ENCODE results near the gene ATG10. TPM values are rescaled to one million over a fixed set of nuclear protein-coding genes. Genes with fewer than 3 reads are reported as not detected.

The ATG10 gene
- total RNA-seq, 1 experiment from 2014 or later, result 12.2 TPM

GRCh38 chr5:82010696-82011095, 38.9 kb downstream of the ATG10 start:
- peaks cover 14% of the 10 kb centered on the region for H3K36me3 Mint-ChIP-seq
- H3K27me3 Mint-ChIP-seq (ENCODE audit: low read depth), result no peaks in the 10 kb centered on the region
- ChIA-PET CTCF (no interaction called here), POLR2A (no interaction called here)
- peaks cover 10% of the 10 kb centered on the region for H3K9me3 Mint-ChIP-seq
- no peak overlapping the region for H3K4me3 Mint-ChIP-seq
- no peak overlapping the region for H3K27ac Mint-ChIP-seq
- ATAC-seq, result no peak
- H3K4me1 Mint-ChIP-seq, result peaks cover 9% of the 10 kb centered on the region
- no peak for DNase-seq (ENCODE audit: low spot score)
- TF ChIP-seq FOXP1 (CRISPR knock-in tag; IDR thresholded peaks at IDR 0.05; ENCODE audit: borderline replicate concordance) (no peak), PRRX2 (CRISPR knock-in tag; IDR thresholded peaks at IDR 0.05) (no peak), ETV6 (CRISPR knock-in tag; IDR thresholded peaks at IDR 0.05) (no peak), FOXK1 (CRISPR knock-in tag; IDR thresholded peaks at IDR 0.05) (no peak), SMAD4 (CRISPR knock-in tag; IDR thresholded peaks at IDR 0.05) (no peak), ELF4 (CRISPR knock-in tag; IDR thresholded peaks at IDR 0.05; ENCODE audit: low read depth) (no peak), RELA (CRISPR knock-in tag; IDR thresholded peaks at IDR 0.05; ENCODE audit: borderline replicate concordance) (no peak)
- TF ChIP-seq, protein P1, sequence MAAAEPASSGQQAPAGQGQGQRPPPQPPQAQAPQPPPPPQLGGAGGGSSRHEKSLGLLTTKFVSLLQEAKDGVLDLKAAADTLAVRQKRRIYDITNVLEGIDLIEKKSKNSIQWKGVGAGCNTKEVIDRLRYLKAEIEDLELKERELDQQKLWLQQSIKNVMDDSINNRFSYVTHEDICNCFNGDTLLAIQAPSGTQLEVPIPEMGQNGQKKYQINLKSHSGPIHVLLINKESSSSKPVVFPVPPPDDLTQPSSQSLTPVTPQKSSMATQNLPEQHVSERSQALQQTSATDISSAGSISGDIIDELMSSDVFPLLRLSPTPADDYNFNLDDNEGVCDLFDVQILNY (CRISPR knock-in tag; IDR thresholded peaks at IDR 0.05), result no peak
- TF ChIP-seq, protein P2, sequence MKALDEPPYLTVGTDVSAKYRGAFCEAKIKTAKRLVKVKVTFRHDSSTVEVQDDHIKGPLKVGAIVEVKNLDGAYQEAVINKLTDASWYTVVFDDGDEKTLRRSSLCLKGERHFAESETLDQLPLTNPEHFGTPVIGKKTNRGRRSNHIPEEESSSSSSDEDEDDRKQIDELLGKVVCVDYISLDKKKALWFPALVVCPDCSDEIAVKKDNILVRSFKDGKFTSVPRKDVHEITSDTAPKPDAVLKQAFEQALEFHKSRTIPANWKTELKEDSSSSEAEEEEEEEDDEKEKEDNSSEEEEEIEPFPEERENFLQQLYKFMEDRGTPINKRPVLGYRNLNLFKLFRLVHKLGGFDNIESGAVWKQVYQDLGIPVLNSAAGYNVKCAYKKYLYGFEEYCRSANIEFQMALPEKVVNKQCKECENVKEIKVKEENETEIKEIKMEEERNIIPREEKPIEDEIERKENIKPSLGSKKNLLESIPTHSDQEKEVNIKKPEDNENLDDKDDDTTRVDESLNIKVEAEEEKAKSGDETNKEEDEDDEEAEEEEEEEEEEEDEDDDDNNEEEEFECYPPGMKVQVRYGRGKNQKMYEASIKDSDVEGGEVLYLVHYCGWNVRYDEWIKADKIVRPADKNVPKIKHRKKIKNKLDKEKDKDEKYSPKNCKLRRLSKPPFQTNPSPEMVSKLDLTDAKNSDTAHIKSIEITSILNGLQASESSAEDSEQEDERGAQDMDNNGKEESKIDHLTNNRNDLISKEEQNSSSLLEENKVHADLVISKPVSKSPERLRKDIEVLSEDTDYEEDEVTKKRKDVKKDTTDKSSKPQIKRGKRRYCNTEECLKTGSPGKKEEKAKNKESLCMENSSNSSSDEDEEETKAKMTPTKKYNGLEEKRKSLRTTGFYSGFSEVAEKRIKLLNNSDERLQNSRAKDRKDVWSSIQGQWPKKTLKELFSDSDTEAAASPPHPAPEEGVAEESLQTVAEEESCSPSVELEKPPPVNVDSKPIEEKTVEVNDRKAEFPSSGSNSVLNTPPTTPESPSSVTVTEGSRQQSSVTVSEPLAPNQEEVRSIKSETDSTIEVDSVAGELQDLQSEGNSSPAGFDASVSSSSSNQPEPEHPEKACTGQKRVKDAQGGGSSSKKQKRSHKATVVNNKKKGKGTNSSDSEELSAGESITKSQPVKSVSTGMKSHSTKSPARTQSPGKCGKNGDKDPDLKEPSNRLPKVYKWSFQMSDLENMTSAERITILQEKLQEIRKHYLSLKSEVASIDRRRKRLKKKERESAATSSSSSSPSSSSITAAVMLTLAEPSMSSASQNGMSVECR (CRISPR knock-in tag; IDR thresholded peaks at IDR 0.05; ENCODE audit: borderline replicate concordance), result no peak
- TF ChIP-seq, protein P3, sequence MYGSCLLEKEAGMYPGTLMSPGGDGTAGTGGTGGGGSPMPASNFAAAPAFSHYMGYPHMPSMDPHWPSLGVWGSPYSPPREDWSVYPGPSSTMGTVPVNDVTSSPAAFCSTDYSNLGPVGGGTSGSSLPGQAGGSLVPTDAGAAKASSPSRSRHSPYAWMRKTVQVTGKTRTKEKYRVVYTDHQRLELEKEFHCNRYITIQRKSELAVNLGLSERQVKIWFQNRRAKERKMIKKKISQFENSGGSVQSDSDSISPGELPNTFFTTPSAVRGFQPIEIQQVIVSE (CRISPR knock-in tag; IDR thresholded peaks at IDR 0.05; ENCODE audit: borderline replicate concordance), result no peak

DNA sequence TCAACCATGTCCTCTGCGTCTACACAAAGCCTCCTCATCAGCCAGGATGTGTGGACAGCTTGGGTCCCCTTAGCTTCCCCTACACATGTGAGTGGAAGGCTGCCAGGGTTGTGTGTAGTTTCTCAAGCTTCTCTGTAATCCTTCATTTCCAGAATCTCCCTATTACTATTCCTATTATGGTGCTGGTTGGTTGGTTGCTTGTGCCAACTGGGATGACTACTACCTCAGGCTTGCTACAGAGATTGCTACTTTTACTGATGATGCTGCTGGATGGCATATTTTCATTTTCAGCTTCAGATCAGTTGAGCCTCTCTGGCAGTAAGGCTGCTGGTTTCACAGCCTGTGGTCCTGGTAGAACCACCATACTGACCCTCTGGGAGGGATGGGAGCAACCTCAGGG, 39.9 kb downstream of the ATG10 start:
- Mint-ChIP-seq H3K9me3 (peaks cover 18% of the 10 kb centered on the region), H3K27ac (no peak overlapping the region), H3K27me3 (ENCODE audit: low read depth) (no peaks in the 10 kb centered on the region), H3K36me3 (peaks cover 22% of the 10 kb centered on the region), H3K4me3 (no peak overlapping the region), H3K4me1 (peaks cover 9% of the 10 kb centered on the region)
- ChIA-PET CTCF (no interaction called here), POLR2A (no interaction called here)
- DNase-seq (ENCODE audit: low spot score) (no peak), ATAC-seq (no peak)
- TF ChIP-seq ZNF281 (CRISPR knock-in tag; IDR thresholded peaks at IDR 0.05) (no peak), GTF2I (CRISPR knock-in tag; conservative IDR thresholded peaks at IDR 0.05) (no peak), SP1 (CRISPR knock-in tag; conservative IDR thresholded peaks at IDR 0.05) (no peak), RELA (CRISPR knock-in tag; IDR thresholded peaks at IDR 0.05; ENCODE audit: borderline replicate concordance) (no peak), ZNF121 (CRISPR knock-in tag; IDR thresholded peaks at IDR 0.05) (no peak), ZSCAN18 (CRISPR knock-in tag; IDR thresholded peaks at IDR 0.05) (no peak), SMAD3 (CRISPR knock-in tag; IDR thresholded peaks at IDR 0.05; ENCODE audit: borderline replicate concordance) (no peak), SOX15 (CRISPR knock-in tag; IDR thresholded peaks at IDR 0.05) (no peak), ZBTB21 (CRISPR knock-in tag; IDR thresholded peaks at IDR 0.05; ENCODE audit: borderline replicate concordance) (no peak), ZNF671 (CRISPR knock-in tag; IDR thresholded peaks at IDR 0.05) (no peak), ELF4 (CRISPR knock-in tag; IDR thresholded peaks at IDR 0.05; ENCODE audit: low read depth) (no peak), USF1 (CRISPR knock-in tag; IDR thresholded peaks at IDR 0.05) (no peak), ETV6 (CRISPR knock-in tag; IDR thresholded peaks at IDR 0.05) (no peak), FOXP4 (CRISPR knock-in tag; IDR thresholded peaks at IDR 0.05) (no peak), NR1H2 (CRISPR knock-in tag; IDR thresholded peaks at IDR 0.05) (no peak)
- TF ChIP-seq, protein P3 (CRISPR knock-in tag; IDR thresholded peaks at IDR 0.05; ENCODE audit: borderline replicate concordance), result no peak

Measured in WTC11 (cell line).